HG03103 (cell line): ENCODE measurements around the gene ALDH9A1.

Source experiments
- ATAC-seq: cut with Tn5 transposase; IDR thresholded peaks from one replicate; pipeline ENCODE4 v1.9.1; 2021; ENCODE audit warnings: low read depth; ENCODE audit not compliant: unreplicated experiment

The ALDH9A1 gene

DNA sequence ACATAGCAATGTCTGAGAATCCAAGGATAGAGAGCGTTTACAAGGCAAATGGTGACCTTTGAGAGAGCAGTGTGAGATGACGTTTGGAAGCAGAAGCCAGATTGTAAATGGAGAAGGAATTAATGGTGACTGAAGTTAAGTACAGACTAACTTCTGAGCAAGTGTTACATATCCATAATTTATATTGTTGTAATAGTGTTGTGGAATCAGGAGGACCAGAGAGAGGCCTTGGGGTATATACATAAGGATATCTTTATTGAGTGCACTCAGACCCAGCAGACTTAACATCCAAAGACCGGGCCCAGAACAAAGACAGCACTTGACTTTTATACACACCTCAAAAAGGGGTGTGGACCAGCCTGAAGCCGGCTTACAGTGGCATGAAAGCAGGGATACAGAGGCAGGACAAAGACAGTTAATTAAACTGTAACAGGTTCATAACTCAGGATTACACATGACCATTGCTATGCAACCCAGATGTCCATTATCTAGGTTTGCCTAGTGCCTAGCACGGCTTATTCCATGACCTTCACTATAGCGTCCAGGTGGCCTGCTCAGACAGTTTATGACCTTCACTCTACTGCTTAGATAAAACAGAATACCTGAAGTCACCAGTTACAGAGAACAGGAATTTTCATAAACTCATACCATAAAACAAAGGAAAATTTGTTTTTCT lies 70.1 kb downstream of the ALDH9A1 start:
- no peak for ATAC-seq

DNA sequence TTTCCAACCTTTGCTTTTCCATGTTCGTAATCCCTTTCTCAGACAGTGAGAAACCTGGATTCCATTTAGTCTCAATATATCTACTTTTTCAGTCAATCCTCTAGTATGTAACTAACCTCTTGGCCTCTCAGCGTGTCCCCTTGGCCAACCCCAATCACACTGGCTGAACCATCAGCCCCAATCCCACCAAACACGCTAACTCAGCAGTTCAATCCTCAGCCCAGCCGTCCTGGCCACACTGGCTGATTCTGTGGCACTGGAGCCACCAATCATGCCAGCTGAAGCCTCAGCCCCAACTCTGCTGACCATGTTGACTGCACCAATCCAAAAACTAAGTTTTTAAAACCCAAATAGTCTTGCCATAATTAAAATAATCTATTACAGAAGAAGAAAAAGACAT lies 73.9 kb downstream of the ALDH9A1 start:
- no peak for ATAC-seq

DNA sequence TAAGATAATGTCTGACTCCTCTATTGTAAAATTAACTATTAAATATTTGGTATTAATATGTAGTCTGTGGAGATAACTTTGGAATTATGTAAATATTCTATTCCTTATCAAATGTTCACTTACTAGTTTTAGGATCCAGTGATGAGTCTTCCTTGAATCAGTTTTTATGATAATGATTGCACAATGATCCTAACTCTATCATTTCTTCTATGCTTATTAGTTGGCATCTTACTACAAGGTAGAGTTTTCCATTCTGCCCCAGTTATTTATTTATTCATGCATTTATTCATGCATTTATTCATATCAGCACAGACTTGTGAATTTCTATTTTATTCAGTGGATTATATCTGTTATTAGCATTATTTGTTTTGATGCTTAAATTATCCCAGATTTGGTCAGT lies 74.7 kb downstream of the ALDH9A1 start:
- no peak for ATAC-seq

DNA sequence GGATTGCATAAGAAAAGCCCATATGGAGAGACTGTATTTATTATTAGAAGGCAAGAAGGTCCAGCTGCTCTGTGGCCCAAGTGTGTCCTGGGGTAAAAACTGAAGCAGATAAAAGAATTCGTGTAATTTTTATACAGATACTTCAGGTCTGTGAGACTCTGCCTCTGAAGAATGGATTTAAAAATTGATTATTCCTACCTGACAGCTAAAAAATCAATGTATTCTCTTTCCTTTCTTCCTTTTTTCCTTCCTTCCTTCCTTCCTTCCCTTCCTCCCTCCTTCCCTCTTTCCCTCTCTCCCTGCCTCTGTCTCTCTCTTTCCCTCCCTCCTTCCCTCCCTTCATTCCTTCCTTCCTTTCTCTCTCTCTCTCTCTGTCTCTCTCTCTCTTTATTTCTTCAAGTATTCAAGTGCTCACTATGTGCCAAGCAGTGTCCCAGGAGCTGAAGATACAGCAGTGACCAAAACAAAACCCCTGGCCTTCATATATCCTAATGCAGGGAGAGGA lies 78.7 kb downstream of the ALDH9A1 start:
- ATAC-seq, result no peak

DNA sequence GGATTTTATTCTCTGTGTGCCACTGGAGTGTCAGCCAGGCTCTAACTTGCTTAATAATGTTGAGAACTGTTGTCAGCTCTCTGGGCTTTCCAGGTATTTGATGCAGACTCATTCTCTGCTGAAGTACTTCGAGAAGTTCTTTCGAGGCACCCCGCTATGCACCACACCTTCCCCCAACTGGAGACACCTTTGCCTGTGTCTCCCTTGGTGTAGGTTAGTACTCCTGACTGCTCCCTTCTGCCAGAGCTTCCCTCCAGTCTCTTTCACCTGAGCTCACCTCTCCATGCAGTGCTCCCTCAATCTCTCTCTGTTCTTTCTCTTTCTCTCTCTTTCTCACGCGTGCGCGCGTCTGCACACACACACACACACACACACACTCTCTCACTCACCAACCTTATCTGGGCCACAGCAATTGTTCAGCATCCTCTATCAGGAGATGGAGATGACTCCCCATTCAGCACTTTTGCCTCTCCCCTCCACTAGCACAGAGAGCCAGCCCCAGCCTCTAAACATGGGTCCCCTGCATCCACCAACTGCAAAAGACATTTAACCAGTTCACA lies 81.3 kb downstream of the ALDH9A1 start:
- ATAC-seq, result no peak

DNA sequence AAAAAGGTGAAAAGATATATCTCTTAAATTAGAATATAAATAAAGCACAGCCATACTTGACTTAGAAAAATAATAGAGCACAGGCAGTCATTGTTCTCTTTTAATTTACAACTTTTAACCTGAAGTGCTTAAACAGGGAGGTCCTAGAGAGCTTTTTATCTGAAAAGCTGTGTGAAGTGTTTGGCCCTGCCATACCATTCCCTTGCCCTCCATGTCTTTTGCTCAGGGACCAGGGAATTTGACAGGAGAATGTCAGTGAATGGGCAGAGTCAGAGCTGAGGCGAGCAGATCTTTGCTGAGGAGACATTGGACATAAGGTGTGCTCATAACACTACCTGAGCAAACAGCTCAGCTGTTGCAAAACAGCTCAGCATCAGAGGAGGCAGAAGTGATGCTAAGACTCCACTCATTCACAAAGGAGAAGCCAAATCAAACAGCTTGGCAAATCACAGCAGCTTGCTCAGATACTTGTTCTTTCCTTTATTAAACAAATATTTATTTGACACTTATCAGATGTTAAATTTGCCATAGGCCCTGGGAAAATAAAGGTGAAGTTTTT lies 82.2 kb downstream of the ALDH9A1 start:
- no peak for ATAC-seq
